ENCODE data around the gene TNFAIP3.
A peak's percentile ranks its signal among the peaks of the same experiment; 100 is the strongest.

TNFAIP3 gene

GRCh38 chr6:137923866-137924653 lies 57.0 kb downstream of the TNFAIP3 start:
- DNase-seq (ENCODE audit: low read depth) = no peak

GRCh38 chr6:137925141-137925698 lies 58.2 kb downstream of the TNFAIP3 start:
- DNase-seq (ENCODE audit: low read depth) = no peak

DNA sequence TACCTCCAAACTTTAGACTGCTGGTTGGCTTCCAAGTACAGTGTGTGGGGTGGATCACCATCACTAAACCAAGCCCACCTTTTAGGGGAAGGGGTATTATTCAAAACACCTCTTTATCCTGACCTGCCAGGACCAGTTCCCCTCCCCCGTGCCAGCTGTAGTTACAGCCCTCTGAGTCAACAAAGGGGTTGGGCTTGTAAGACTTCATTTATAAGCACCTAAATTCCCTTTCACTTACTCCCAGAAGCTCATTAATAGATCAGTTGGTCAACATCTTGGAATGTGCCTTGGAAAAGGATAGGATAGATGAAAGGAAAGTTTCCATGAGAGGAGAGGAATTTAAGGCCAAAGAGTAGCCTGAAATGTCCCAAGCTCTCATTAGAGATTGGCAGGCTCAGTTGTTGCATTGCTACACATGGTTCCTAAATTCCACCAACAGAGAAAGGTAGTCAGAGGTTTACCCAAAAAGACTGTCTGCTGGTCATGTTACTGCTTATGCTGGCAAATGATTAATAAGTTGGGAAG lies 59.2 kb downstream of the TNFAIP3 start:
- DNase-seq (ENCODE audit: low read depth) = peak; percentile 85

DNA sequence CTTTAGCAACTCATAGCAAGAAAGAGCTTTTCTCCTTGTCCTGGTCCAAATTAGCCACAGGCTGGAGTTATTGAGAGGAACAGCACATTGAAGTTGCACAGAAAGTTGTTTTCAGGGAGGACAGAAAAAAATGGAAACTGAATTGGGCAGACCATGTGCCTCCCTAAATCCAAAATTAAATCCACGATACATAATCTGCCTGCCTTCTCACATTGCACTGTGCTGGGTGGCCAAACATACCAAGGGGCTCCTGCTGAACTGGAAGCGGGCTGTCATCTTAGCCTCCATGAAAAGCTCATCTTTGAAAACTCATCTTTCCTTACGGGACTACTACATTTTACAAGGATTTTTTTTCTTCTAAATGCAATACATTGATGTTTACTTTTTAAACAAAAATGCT lies 59.9 kb downstream of the TNFAIP3 start:
- DNase-seq (ENCODE audit: low read depth) = no peak

GRCh38 chr6:137927777-137928218 lies 60.7 kb downstream of the TNFAIP3 start:
- DNase-seq (ENCODE audit: low read depth) = peak; percentile 17

DNA sequence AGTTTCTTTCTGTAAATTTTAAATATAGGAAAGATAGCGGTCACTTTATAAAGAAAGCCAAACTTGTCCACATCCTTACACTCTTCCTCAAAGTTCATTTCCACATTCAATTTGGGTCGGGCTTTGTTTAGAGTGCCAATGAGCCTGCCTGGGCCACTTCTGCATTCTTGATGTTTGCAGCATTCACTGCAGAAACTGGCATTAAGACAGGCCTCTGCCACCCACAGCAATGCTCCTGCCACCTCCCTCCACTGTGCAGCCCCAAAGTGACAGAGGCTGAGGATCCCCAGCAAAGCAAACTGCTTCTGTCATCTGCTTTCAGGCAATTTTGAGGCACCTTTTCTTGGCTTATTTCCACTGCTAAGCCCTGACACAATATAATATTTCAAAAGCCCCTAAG lies 61.2 kb downstream of the TNFAIP3 start:
- no peak for DNase-seq (ENCODE audit: low read depth)

- no peak for DNase-seq (ENCODE audit: low read depth)
These were observed 64.9 kb downstream of the TNFAIP3 start for GRCh38 chr6:137931849-137932465.

All from ELR (cell line).